SIG-M5 treated with dmso at 0.1 percent for 504 hours (cell line): ENCODE measurements around the gene SDHAF4.
"Not testable (repeated sequence)": the region's sequence is repeated elsewhere in the genome, so short reads cannot be mapped to it uniquely, and the experiment has no call there.

Source experiments
- DNase-seq: peaks from one replicate; lab custom pipeline; 2025; ENCODE audit not compliant: unreplicated experiment; lab: John Stamatoyannopoulos, UW

SDHAF4 gene

GRCh38 chr6:70566751-70567382 is at the start of gene SDHAF4:
TSS of gene SDHAF4 (plus strand) at chr6:70566930. CDS start at chr6:70566941, 11 bp downstream.
- peak; percentile 78 for DNase-seq

GRCh38 chr6:70518723-70519122 is 48.0 kb upstream of the SDHAF4 start:
- no peak for DNase-seq

DNA sequence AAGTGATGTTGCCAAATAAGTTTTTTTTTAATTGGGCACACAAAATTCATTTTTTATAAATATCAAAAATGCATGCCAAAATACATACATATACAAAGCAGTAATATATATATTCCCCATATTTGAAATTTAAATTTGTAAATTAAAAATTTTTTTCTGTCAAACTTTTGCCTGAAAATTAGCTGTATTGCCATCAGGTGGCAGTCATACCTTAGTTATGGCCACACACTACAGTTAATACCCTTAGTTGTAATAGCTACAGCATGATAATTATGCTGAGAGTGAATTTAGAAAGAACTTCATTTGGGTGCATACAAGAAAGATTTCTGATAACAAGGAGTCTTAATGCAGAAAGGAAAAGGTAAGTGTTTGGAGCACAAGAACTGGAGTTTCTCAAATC is 46.2 kb upstream of the SDHAF4 start:
- DNase-seq, result peak; percentile 3

- no peak for DNase-seq
Measured at GRCh38 chr6:70524721-70525286, 41.9 kb upstream of the SDHAF4 start.

DNA sequence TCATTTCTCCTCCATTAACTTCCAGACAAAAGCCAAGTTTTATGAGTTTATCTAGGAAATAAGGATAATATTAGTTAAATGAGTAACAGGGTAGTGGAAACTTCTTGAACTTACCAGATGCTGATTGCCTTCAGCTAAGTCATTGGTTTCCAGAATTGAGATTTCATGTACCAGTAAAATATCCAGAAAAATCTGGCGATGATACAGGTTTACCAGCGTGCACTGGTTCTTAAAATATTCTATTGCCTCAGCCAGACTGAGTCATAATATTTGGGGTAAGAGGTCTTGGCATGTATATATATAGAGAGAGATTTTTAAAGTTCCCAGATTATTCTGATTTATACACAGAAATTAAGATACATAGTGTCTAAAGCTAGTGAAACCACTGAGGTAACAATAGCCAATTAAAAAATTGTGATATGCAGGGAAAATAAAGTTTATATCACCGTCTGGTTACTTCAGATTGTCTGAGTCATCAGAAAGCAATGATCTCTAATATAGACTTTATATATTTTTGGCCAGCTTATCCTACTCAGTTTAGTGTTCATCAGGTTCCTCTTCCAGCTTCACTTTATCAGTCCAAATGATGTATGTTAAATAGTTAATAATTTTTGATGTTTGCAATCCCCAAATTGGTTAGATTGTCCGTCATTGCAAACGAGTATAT is 39.5 kb upstream of the SDHAF4 start:
- no peak for DNase-seq

DNA sequence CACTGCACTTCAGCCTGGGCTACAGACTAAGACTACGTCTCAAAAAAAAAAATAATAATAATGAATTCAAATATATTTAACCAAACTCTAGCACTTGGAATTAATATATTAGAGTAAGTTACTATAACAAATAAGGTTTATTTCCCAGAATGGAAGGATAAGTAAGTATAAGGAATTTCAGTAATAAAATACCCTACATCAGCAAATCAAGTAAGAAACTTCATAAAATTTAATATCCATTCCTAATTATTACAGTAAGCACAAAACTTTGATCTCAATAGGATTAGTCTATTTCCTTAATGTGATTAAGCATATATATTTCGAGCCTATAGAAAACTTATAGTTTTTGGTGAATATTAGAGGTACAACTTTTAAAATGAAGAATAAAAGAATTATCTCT is 36.7 kb upstream of the SDHAF4 start:
- no peak for DNase-seq

DNA sequence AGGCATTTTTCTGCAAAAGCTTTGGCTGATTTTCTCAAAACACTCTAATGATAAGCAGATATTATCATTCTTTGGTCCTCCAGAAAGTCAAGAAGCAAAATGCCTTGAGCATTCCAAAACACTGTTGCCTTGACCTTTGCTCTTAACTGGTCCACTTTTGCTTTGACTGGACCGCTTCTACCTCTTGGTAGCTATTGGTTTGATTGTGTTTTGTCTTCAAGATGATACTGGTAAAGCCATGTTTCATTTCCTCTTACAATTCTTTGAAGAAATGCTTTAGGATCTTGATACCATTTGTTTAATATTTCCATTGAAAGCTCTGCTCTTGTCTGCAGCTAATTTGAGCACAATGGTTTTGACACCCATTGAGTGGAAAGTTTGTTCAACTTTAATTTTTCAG is 35.6 kb upstream of the SDHAF4 start:
- no peak for DNase-seq

DNA sequence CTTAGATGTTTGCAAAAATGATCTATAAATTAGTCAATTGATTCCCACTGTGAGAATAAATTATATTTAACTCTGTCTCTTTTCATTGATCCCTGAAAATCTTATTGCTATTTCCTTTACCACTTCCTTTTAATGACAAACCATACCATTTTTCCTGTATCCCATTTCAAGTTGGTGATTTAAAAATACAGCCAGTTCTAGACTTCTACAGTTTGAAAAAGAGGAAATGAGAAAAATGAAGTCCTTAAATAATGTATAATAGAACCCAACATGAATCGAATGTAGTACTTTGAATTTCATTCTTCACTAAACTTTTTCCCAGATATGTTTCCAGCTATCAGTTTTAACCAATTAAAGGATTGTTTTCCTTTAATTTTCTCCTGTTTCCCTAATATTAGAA is 29.5 kb upstream of the SDHAF4 start:
- DNase-seq, result peak; percentile 24

GRCh38 chr6:70538376-70538775 is 28.4 kb upstream of the SDHAF4 start:
- peak; percentile 66 for DNase-seq

DNA sequence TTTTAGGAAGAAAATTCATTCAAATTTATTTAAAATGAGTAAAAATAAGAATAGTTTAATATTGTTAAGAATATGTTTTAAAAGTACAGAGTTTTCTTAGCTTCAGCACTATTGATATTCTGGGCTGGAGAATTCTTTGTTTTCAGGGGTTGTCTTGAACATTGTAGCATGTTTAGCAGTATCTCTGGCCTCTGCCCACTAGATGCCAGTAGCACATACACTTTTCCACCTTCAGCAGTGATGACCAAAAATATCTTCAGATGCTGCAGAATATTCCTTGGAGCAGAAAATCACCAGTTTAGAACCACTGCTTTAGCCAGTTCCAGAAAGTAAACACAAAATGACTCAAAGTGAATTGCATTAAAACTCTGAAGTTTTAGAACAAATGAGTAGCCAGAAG is 19.4 kb upstream of the SDHAF4 start:
- peak; percentile 8 for DNase-seq

DNA sequence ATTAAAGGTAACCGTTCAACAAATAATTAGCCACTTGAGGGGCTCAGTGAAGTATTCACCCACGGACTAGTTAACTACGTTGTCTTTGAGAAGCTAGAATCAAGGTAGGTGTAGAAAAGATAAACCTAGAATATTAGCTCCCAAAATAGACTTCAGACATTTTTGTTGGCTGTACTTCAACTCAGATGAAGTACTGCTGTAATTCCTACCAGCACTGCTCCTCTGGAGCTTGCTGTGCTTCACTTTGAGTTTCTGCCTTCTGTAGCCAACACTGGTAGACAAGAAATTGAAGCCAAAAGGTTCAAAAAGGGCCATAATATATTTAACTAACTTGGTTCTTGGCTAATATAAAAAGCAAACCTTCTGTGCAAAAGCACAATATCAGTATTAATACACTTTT is 18.8 kb upstream of the SDHAF4 start:
- DNase-seq, result no peak

GRCh38 chr6:70549327-70549726 is 17.4 kb upstream of the SDHAF4 start:
- no peak for DNase-seq

- DNase-seq, result no peak
Measured at GRCh38 chr6:70551566-70551965, 15.2 kb upstream of the SDHAF4 start.

GRCh38 chr6:70552286-70552940 is 14.3 kb upstream of the SDHAF4 start:
- not testable (repeated sequence) for DNase-seq

- DNase-seq, result no peak
Measured at GRCh38 chr6:70552974-70553373, 13.8 kb upstream of the SDHAF4 start.

- DNase-seq, result no peak
Measured at GRCh38 chr6:70557998-70558397, 8.7 kb upstream of the SDHAF4 start.

- not testable (repeated sequence) for DNase-seq
Measured at GRCh38 chr6:70562401-70562800, 4.3 kb upstream of the SDHAF4 start.

GRCh38 chr6:70563530-70563929 is 3.2 kb upstream of the SDHAF4 start:
- DNase-seq, result no peak

DNA sequence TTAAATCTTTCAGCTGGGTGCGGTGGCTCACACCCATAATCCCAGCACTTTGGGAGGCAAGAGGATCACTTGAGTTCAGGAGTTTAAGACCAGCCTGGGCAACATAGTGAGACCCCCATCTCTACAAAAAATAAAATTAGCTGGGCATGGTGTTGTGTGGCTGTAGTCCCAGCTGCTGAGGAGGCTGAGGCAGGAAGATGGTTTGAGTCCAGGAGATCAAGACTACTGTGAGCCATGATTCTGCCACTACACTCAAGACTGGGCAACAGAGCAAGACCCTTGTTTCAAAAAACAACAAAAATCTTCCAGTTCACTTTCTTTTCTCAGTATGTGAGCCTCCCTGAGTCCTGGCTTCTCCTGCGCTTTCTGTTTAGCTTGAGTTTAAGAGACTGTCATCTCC is 7.9 kb downstream of the SDHAF4 start:
- no peak for DNase-seq

DNA sequence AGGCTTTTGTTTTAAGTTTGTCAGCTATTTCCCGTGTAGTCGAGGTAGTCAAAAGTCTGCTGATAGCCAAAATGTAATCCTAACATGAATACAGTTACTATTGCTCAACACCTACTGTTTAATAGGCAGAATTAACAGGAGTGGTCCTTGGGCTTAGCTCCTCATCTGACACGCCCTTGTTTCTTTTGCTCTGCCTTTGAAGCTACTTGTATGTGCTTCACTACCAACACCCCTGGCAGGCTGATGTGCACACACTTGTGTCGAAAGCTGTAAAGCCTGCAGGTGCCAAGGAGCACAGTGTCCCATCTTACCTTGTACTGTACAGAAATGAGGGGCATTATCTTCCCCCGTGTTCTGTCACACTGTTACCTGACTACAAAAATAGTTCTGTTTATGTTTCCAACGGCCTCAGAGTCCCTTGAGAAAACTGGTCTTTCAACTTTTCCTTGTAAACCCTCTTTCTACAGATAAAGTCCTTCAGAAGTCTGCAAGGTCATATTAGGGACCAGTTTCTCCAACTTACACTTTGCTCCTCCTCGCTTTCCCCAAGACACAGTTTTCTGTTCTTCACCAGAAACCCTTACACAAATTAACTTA is 9.3 kb downstream of the SDHAF4 start:
- no peak for DNase-seq

- no peak for DNase-seq
Measured at GRCh38 chr6:70586114-70586513, 19.4 kb downstream of the SDHAF4 start.

DNA sequence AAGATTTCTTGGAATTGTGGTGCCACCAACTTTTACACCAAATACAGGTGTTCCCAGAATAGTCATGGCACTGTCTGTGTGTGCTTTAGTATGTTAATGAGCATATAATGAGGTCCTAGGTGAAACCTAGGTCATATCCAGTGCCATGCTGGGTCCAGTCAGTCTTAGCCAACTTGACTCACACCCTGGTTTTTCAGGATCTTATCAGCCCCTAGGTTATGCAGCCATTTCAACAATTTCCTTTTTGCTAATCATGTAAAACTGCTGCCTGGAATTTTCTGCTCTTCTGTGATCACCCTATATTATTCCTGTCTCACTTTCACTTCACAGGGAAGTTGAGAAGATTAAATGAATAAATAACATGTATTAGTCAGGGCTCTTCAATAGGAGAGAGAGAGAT is 23.7 kb downstream of the SDHAF4 start:
- DNase-seq, result no peak
